GM12878 (cell line): Measurements from ENCODE around the gene PARM1. TPM values are rescaled to one million over a fixed set of nuclear protein-coding genes. Genes with fewer than 3 reads are reported as not detected.

Experiments
- ATAC-seq: fragments of 200-7000 bp; cut with Tn5 transposase; 3 replicates; pipeline ENCODE4 v1.9.1; 2020; ENCODE audit warnings: mild to moderate bottlenecking, moderate library complexity
- Bru-seq: library from RNA; stranded (reverse); fragments of 400-500 nt; gene quantifications from one replicate; lab custom pipeline; 2021; lab: Mats Ljungman, UMichigan
- BruChase-seq, 2 experiments: library from RNA; stranded (reverse); fragments of 400-500 nt; gene quantifications; one replicate each; lab custom pipeline; 2021; lab: Mats Ljungman, UMichigan
- BruUV-seq: library from RNA; stranded (reverse); fragments of 400-500 nt; replicated peaks from 2 replicates; lab custom pipeline; 2021; lab: Mats Ljungman, UMichigan
- CTCF ChIA-PET: fragments of 300-600 bp; sonication (Branson Sonifier 250); formaldehyde crosslinking; extraction: SDS; loops from one replicate; lab custom pipeline; 2021; ENCODE audit warnings: inconsistent platforms; lab: Yijun Ruan, JAX
- POLR2A ChIA-PET: fragments of 350-600 bp; formaldehyde crosslinking; extraction: SDS; loops from one replicate; lab custom pipeline; 2021; ENCODE audit warnings: inconsistent platforms; lab: Charles Lee
- RAD21 ChIA-PET: fragments of 300-600 bp; sonication (Branson Sonifier 250); formaldehyde crosslinking; loops from one replicate; lab custom pipeline; 2023; ENCODE audit warnings: antibody characterized with exemption; ENCODE audit not compliant: unreplicated experiment; lab: Charles Lee
- SMC1A ChIA-PET: fragments of 300-600 bp; sonication (Branson Sonifier 250); formaldehyde crosslinking; loops from one replicate; lab custom pipeline; 2023; ENCODE audit not compliant: unreplicated experiment, uncharacterized antibody; lab: Charles Lee
- DNase-seq: peaks from one replicate; pipeline ENCODE4 v3.0.0-alpha.2; 2011; ENCODE audit warnings: low read depth, low spot score
- FAIRE-seq: peaks from 3 replicates; lab custom pipeline; 2011; peaks lifted over from hg19 to GRCh38; lab: Jason Lieb, UNC
- H2AFZ ChIP-seq: 2 replicates; pipeline ENCODE4 v1.6.0; 2011; ENCODE audit warnings: low read depth, low read length, control low read depth; ENCODE audit not compliant: control insufficient read depth
- H3K27ac ChIP-seq: 2 replicates; pipeline ENCODE4 v1.5.1; 2011; ENCODE audit warnings: control low read depth; ENCODE audit not compliant: control insufficient read depth, insufficient read depth
- H3K27me3 ChIP-seq, 2 experiments: replicated peaks in 1 of 2; 2 replicates each; pipeline versions ENCODE4 v1.6.0 to v1.6.1; 2011; ENCODE audit warnings: low read length in 1 of 2; ENCODE audit not compliant: control insufficient read depth in 2 of 2, insufficient read depth in 2 of 2
- H3K36me3 ChIP-seq, 2 experiments: 2 replicates each; pipeline ENCODE4 v1.5.1; 2011; ENCODE audit warnings: low read length in 1 of 2; ENCODE audit not compliant: control insufficient read depth in 2 of 2, insufficient read depth in 2 of 2
- H3K4me1 ChIP-seq: 2 replicates; pipeline ENCODE4 v1.6.1; 2011; ENCODE audit warnings: mild to moderate bottlenecking, low read length, moderate library complexity, mixed read lengths; ENCODE audit not compliant: control insufficient read depth, insufficient read depth
- H3K4me2 ChIP-seq: 2 replicates; pipeline ENCODE4 v1.6.0; 2011; ENCODE audit warnings: control low read depth; ENCODE audit not compliant: control insufficient read depth, insufficient read depth
- H3K4me3 ChIP-seq: fragments of 200-600 bp; sonication (generic); 2 replicates; pipeline ENCODE4 v1.5.1; 2016
- H3K79me2 ChIP-seq: 2 replicates; pipeline ENCODE4 v1.6.0; 2011; ENCODE audit warnings: low read length; ENCODE audit not compliant: control insufficient read depth, insufficient read depth
- H3K9ac ChIP-seq: 2 replicates; pipeline ENCODE4 v1.8.0; 2011; ENCODE audit warnings: low read length, control low read depth, mixed read lengths; ENCODE audit not compliant: control insufficient read depth, insufficient read depth
- H3K9me3 ChIP-seq: replicated peaks from 3 replicates; pipeline ENCODE4 v1.5.1; 2011; ENCODE audit warnings: mild to moderate bottlenecking, low read length; ENCODE audit not compliant: control insufficient read depth, insufficient read depth
- H4K20me1 ChIP-seq: 2 replicates; pipeline ENCODE4 v1.6.0; 2011; ENCODE audit not compliant: control insufficient read depth, insufficient read depth
- CBX5 ChIP-seq: sonication (generic); IDR thresholded peaks from 2 replicates; pipeline ENCODE4 v1.6.1; 2016; ENCODE audit warnings: low read depth, moderate library complexity, mild to moderate bottlenecking, inconsistent platforms
- CREM ChIP-seq: IDR thresholded peaks from 2 replicates; pipeline ENCODE4 v1.6.1; 2014; ENCODE audit warnings: antibody characterized with exemption, low read depth
- DPF2 ChIP-seq: fragments of 450-650 bp; IDR thresholded peaks from 2 replicates; pipeline ENCODE4 v1.6.1; 2017; ENCODE audit warnings: mild to moderate bottlenecking
- HDAC6 ChIP-seq: fragments of 200-600 bp; sonication (generic); IDR thresholded peaks from one replicate; pipeline ENCODE4 v1.8.0; 2017; ENCODE audit warnings: antibody characterized with exemption; ENCODE audit not compliant: unreplicated experiment
- IKZF1 ChIP-seq: fragments of 450-650 bp; conservative IDR thresholded peaks from 2 replicates; pipeline ENCODE4 v1.6.1; 2017; ENCODE audit warnings: antibody characterized with exemption, mild to moderate bottlenecking
- IKZF2 ChIP-seq, 2 experiments: fragments of 450-650 bp; IDR thresholded peaks; 2 replicates each; pipeline ENCODE4 v1.6.1; 2017; ENCODE audit warnings: mild to moderate bottlenecking in 2 of 2, moderate library complexity in 2 of 2
- MTA2 ChIP-seq: fragments of 450-650 bp; IDR thresholded peaks from 2 replicates; pipeline ENCODE4 v1.6.1; 2016; ENCODE audit warnings: low read depth, mild to moderate bottlenecking, moderate library complexity
- PML ChIP-seq: IDR thresholded peaks from 2 replicates; pipeline ENCODE4 v1.6.1; 2012; ENCODE audit warnings: low read length, inconsistent platforms
- POLR2A ChIP-seq: IDR thresholded peaks from 2 replicates; pipeline ENCODE4 v1.6.1; 2011; ENCODE audit warnings: low read depth, mild to moderate bottlenecking, low read length
- RUNX3 ChIP-seq: IDR thresholded peaks from 2 replicates; pipeline ENCODE4 v1.6.1; 2012; ENCODE audit warnings: low read length, inconsistent platforms
- SIN3A ChIP-seq: IDR thresholded peaks from 2 replicates; pipeline ENCODE4 v1.6.1; 2012; ENCODE audit warnings: low read depth, low read length, improper control_type of control experiment
- ZSCAN29 ChIP-seq: fragments of 450-650 bp; IDR thresholded peaks from 2 replicates; pipeline ENCODE4 v1.6.1; 2017; ENCODE audit warnings: mild to moderate bottlenecking, moderate library complexity
- WGBS: methylation state at CpG from one replicate; pipeline ENCODE4 v1.1.6; 2016; ENCODE audit warnings: low lambda C conversion rate; ENCODE audit not compliant: insufficient replicate concordance, insufficient coverage; ENCODE audit errors: missing lambda C conversion rate; 5-methylcytosine and 5-hydroxymethylcytosine counted together
- in situ Hi-C: fragments of 300-500 bp; cut with MboI; formaldehyde crosslinking; loops from 9 replicates; pipeline ENCODE4 v1.14.3; 2018; ENCODE audit warnings: mixed read lengths
- intact Hi-C: fragments of 100-400 bp; cut with micrococcal nuclease; formaldehyde crosslinking; loops from one replicate; pipeline ENCODE4 v1.14.2; 2022; ENCODE audit not compliant: unreplicated experiment
- long read RNA-seq, 2 experiments: library from polyadenylated mRNA; unstranded; transcript quantifications; one replicate each; pipeline ENCODE4 v2.0.0, GENCODE V29; 2019 to 2020
- polyA minus RNA-seq, 3 experiments: library from RNA; depleted of rRNA, polyadenylated mRNA; stranded (reverse); fragments of >200 nt; gene quantifications; 2 replicates each; pipeline ENCODE4 v1.2.3, GENCODE V29; 2011
- polyA plus RNA-seq, 11 experiments: library from polyadenylated mRNA; depleted of rRNA in 4 of 11; unstranded in 6 of 11; stranded (reverse) in 5 of 11; fragments of >200 nt; fragmentation: Nextera tagmentation in 4 of 11; fragmentation: Illumina TruSeq in 1 of 11; extraction: Ambion mirVana in 4 of 11; extraction: Trizol in 1 of 11; gene quantifications; 1 replicate in 1 of 11; 2 replicates in 10 of 11; pipeline versions ENCODE4 v1.2.1 to v1.2.3, GENCODE V29; 2011 to 2016; ENCODE audit warnings: inconsistent platforms in 2 of 11, missing spikeins in 2 of 11, low read depth in 1 of 11
- total RNA-seq, 4 experiments: library from RNA; depleted of rRNA in 3 of 4; stranded (reverse); fragments of >200 nt in 3 of 4; fragmentation: Illumina TruSeq in 1 of 4; extraction: Trizol in 1 of 4; gene quantifications; 2 replicates each; pipeline versions ENCODE4 v1.2.1 to v1.2.3, GENCODE V29; 2013 to 2021
- TF ChIP-seq, protein P1 (sequence below): fragments of 150-350 bp; IDR thresholded peaks from 2 replicates; pipeline ENCODE4 v1.6.1; 2014; ENCODE audit warnings: mild to moderate bottlenecking, low read depth, low read length
- TF ChIP-seq, protein P2 (sequence below): fragments of 450-650 bp; IDR thresholded peaks from 2 replicates; pipeline ENCODE4 v1.6.1; 2018; ENCODE audit warnings: borderline replicate concordance, mild to moderate bottlenecking; ENCODE audit not compliant: partially characterized antibody

PARM1 gene, protein sequence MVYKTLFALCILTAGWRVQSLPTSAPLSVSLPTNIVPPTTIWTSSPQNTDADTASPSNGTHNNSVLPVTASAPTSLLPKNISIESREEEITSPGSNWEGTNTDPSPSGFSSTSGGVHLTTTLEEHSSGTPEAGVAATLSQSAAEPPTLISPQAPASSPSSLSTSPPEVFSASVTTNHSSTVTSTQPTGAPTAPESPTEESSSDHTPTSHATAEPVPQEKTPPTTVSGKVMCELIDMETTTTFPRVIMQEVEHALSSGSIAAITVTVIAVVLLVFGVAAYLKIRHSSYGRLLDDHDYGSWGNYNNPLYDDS
- total RNA-seq (2013; cell fraction: nucleolus; rRNA removed): 13.5 and 16.1 TPM in 2 replicates
- total RNA-seq (2014; rRNA removed) (56.2 and 59.2 TPM in 2 replicates), total RNA-seq (2014; rRNA removed; fragmentation: Illumina TruSeq; extraction: Trizol) (41.4 and 42.2 TPM in 2 replicates), total RNA-seq (2021) (41.4 and 43.2 TPM in 2 replicates), polyA plus RNA-seq (2011; rRNA removed) (27.0 and 30.3 TPM in 2 replicates), polyA plus RNA-seq (2014; fragmentation: Illumina TruSeq; extraction: Trizol) (54.2 and 57.1 TPM in 2 replicates), polyA plus RNA-seq (2014; fragmentation: Nextera tagmentation; extraction: Ambion mirVana) (10 to 100 TPM; 13.9 to 21.8 TPM), polyA plus RNA-seq (2014; rRNA removed) (25.5 and 26.0 TPM in 2 replicates), polyA plus RNA-seq (2016; fragmentation: Nextera tagmentation; extraction: Ambion mirVana) (10 to 100 TPM; 41.1 to 41.5 TPM), polyA minus RNA-seq (2011; rRNA and poly(A)+ RNA removed) (25.0 and 26.2 TPM in 2 replicates), Bru-seq, nascent RNA (percentile 80 among the genes with signal in this experiment), BruChase-seq, experiment 1, labeled RNA remaining after a 6-hour chase (percentile 73 among the genes with signal in this experiment), BruChase-seq, experiment 2, labeled RNA remaining after a 2-hour chase (percentile 69 among the genes with signal in this experiment)
- 7.1 TPM for polyA plus RNA-seq (2011; ENCODE audit: low read depth)
- 27.2 and 33.8 TPM in 2 replicates for polyA plus RNA-seq (2011; cell fraction: cytosol; rRNA removed)
- polyA plus RNA-seq (2011; cell fraction: nucleus; rRNA removed): 28.6 and 28.9 TPM in 2 replicates
- polyA plus RNA-seq (2012): 8.4 and 10.4 TPM in 2 replicates
- polyA minus RNA-seq (2011; cell fraction: cytosol; rRNA and poly(A)+ RNA removed): 11.6 and 14.0 TPM in 2 replicates
- 13.8 and 20.3 TPM in 2 replicates for polyA minus RNA-seq (2011; cell fraction: nucleus; rRNA and poly(A)+ RNA removed)
- long read RNA-seq, experiment 1, full-length matches to known transcripts: 35 of 52 reads
- long read RNA-seq, experiment 1, partial matches to known transcripts: 4 of 52 reads
- long read RNA-seq, experiment 1, other reads (novel, unspliced or antisense): 13 of 52 reads
- long read RNA-seq, experiment 2, full-length matches to known transcripts: 73 of 203 reads
- long read RNA-seq, experiment 2, partial matches to known transcripts: 55 of 203 reads
- long read RNA-seq, experiment 2, other reads (novel, unspliced or antisense): 75 of 203 reads

DNA sequence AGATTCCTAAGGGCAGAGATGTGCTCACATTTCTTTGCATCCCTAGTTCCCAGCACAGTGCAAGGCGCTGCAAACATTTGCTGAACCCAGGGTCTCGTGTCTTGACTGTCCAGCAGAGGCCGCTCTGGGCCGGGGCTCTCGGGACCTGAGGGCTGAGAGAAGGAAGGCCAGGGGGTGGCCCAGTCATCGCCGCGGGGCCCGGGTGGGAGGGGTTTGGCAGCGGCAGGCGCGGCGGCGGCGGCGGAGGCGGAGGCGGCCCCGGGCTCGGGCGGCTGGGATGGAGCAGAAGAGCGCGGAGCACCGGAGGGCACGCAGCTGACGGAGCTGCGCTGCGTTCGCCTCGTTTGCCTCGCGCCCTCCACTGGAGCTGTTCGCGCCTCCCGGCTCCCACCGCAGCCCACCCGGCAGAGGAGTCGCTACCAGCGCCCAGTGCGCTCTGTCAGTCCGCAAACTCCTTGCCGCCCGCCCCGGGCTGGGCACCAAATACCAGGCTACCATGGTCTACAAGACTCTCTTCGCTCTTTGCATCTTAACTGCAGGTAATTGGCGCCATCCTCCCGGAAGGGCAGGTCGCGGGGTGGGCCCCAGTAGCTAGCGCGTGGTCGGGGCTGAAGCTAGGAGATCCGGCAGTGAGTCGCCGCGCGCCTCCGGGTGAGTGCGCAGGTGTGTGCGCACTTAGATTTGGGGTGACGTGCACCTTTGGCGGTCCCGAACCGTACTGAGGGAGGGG, at the start of gene PARM1:
Gene PARM1, plus strand, starts transcription at position 285 of the 730 bp plus-strand sequence. Its CDS starts 212 bp downstream, at position 497.
- peaks cover 6% of the 10 kb centered on the region for H3K79me2 ChIP-seq
- H4K20me1 ChIP-seq: no peaks in the 10 kb centered on the region
- peak within 1 kb of the TSS; percentile 85 for H3K4me2 ChIP-seq
- H3K27me3 ChIP-seq: peaks cover 0 to 3% of the 10 kb centered on the region in 2 experiments; a peak in 2 of 4 replicates
- BruUV-seq: no TSS peak
- RAD21 ChIA-PET: interaction anchor here (0.9 to 5.6 kb wide), 12 partner anchors 11 to 356 kb away, joined by 3 to 37 read pairs (median 6); no protein-coding TSS in a partner anchor
- H3K4me1 ChIP-seq: peaks cover 10% of the 10 kb centered on the region
- peak within 1 kb of the TSS; percentile 81 for H2AFZ ChIP-seq
- POLR2A ChIA-PET: interaction anchor here (1.6 kb wide), 1 partner anchor 58 kb away, joined by 3 read pairs; no protein-coding TSS in a partner anchor
- in situ Hi-C loops (loop anchor here (5.0 kb wide), 1 partner anchor 354 kb away; no protein-coding TSS in a partner anchor), intact Hi-C loops (loop anchor here (1.0 to 5.0 kb wide), 9 partner anchors 36 to 582 kb away; partner anchors contain the start of genes RCHY1 and THAP6)
- peak within 1 kb of the TSS; percentile 84 for H3K4me3 ChIP-seq
- CTCF ChIA-PET: interaction anchor here (0.6 to 5.5 kb wide), 18 partner anchors 10 to 775 kb away, joined by 3 to 56 read pairs (median 3); no protein-coding TSS in a partner anchor
- ATAC-seq (peak; percentile 85), FAIRE-seq (peak; percentile 85), DNase-seq (no peak)
- WGBS: 1% methylated on average over 34 of the region's 64 CpGs
- SMC1A ChIA-PET: interaction anchor here (0.7 to 5.1 kb wide), 11 partner anchors 11 to 358 kb away, joined by 3 to 36 read pairs (median 5); no protein-coding TSS in a partner anchor
- H3K9me3 ChIP-seq: no peaks in the 10 kb centered on the region
- H3K9ac ChIP-seq: peak within 1 kb of the TSS; percentile 61
- H3K36me3 ChIP-seq: no peaks in the 10 kb centered on the region
- peak within 1 kb of the TSS; percentile 46 for H3K27ac ChIP-seq
- TF ChIP-seq RUNX3 (peak; percentile 12; the same call in 1 of the 2 replicates), SIN3A (no peak), POLR2A (peak; percentile 87), DPF2 (peak; percentile 72; the same call in 1 of the 2 replicates), CREM (0 out of 2 replicates have a peak, but pooled peaks have one; percentile 35), CBX5 (no peak), HDAC6 (peak; percentile 92), MTA2 (no peak; the same call in 1 of the 2 replicates), PML (no peak), IKZF1 (peak; percentile 64), ZSCAN29 (peak; percentile 53; the same call in 1 of the 2 replicates), IKZF2 (IDR thresholded peaks at IDR 0.05) (no peak)
- TF ChIP-seq, protein P1, sequence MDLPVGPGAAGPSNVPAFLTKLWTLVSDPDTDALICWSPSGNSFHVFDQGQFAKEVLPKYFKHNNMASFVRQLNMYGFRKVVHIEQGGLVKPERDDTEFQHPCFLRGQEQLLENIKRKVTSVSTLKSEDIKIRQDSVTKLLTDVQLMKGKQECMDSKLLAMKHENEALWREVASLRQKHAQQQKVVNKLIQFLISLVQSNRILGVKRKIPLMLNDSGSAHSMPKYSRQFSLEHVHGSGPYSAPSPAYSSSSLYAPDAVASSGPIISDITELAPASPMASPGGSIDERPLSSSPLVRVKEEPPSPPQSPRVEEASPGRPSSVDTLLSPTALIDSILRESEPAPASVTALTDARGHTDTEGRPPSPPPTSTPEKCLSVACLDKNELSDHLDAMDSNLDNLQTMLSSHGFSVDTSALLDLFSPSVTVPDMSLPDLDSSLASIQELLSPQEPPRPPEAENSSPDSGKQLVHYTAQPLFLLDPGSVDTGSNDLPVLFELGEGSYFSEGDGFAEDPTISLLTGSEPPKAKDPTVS: no peak
- TF ChIP-seq, protein P2, sequence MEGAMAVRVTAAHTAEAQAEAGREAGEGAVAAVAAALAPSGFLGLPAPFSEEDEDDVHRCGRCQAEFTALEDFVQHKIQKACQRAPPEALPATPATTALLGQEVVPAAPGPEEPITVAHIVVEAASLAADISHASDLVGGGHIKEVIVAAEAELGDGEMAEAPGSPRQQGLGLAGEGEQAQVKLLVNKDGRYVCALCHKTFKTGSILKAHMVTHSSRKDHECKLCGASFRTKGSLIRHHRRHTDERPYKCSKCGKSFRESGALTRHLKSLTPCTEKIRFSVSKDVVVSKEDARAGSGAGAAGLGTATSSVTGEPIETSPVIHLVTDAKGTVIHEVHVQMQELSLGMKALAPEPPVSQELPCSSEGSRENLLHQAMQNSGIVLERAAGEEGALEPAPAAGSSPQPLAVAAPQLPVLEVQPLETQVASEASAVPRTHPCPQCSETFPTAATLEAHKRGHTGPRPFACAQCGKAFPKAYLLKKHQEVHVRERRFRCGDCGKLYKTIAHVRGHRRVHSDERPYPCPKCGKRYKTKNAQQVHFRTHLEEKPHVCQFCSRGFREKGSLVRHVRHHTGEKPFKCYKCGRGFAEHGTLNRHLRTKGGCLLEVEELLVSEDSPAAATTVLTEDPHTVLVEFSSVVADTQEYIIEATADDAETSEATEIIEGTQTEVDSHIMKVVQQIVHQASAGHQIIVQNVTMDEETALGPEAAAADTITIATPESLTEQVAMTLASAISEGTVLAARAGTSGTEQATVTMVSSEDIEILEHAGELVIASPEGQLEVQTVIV: no peak
